Measurements from ENCODE around the gene PRDX5. TPM values are rescaled to one million over a fixed set of nuclear protein-coding genes. Genes with fewer than 3 reads are reported as not detected.
A peak's percentile ranks its signal among the peaks of the same experiment; 100 is the strongest.

The PRDX5 gene
- total and polyA plus RNA-seq, 9 of the 15 experiments (the other 6 are each of a cell fraction or from before 2014, with no cell fraction given): 40.8 to 327 (median 204) TPM

- peak; percentile 22; the same call in 1 of the 2 replicates for TF ChIP-seq PKNOX1 (IDR thresholded peaks at IDR 0.05)
- no peak for TF ChIP-seq ZNF217 (CRISPR knock-in tag; IDR thresholded peaks at IDR 0.05)
- peak; percentile 49 for TF ChIP-seq POLR2G (IDR thresholded peaks at IDR 0.05; ENCODE audit: low read depth, low read length)
- no peak for TF ChIP-seq ZNF609 (CRISPR knock-in tag; IDR thresholded peaks at IDR 0.05; ENCODE audit: borderline replicate concordance)
- TF ChIP-seq TRIM24 (IDR thresholded peaks at IDR 0.05): no peak
- peak in 1 of 2 experiments; percentile 40; a peak in 1 of 4 replicates for TF ChIP-seq SIN3A (IDR thresholded peaks at IDR 0.05; ENCODE audit: borderline replicate concordance in 2 of 2, control insufficient read depth in 1 of 2, low read depth in 2 of 2, low read length in 2 of 2)
- no peak for TF ChIP-seq ZEB2 (IDR thresholded peaks at IDR 0.05)
- no peak for TF ChIP-seq HNRNPL (IDR thresholded peaks at IDR 0.05; ENCODE audit: low read depth, low read length)
- TF ChIP-seq CTCFL (IDR thresholded peaks at IDR 0.05; ENCODE audit: borderline replicate concordance, insufficient read depth, low read depth, low read length, poor library complexity, severe bottlenecking): no peak
- TF ChIP-seq ZBTB7A (IDR thresholded peaks at IDR 0.05; ENCODE audit: borderline replicate concordance, control insufficient read depth, low read depth, low read length): peak; percentile 59; the same call in 1 of the 2 replicates
- TF ChIP-seq ZC3H4 (CRISPR knock-in tag; IDR thresholded peaks at IDR 0.05; ENCODE audit: borderline replicate concordance): no peak
- TF ChIP-seq ZNF197 (CRISPR knock-in tag; IDR thresholded peaks at IDR 0.05; ENCODE audit: low read depth): no peak
- no peak for TF ChIP-seq HNRNPUL1 (IDR thresholded peaks at IDR 0.05; ENCODE audit: low read length)
- TF ChIP-seq ELF4 (CRISPR knock-in tag; IDR thresholded peaks at IDR 0.05): no peak
- no peak for TF ChIP-seq FOXM1 (IDR thresholded peaks at IDR 0.05; ENCODE audit: low read depth)
- TF ChIP-seq FOXM1 (CRISPR knock-in tag; IDR thresholded peaks at IDR 0.05; ENCODE audit: low read depth): no peak
- TF ChIP-seq HEY1 (CRISPR knock-in tag; IDR thresholded peaks at IDR 0.05; ENCODE audit: borderline replicate concordance): no peak
These were observed 10.9 kb upstream of the PRDX5 start (continued) for GRCh38 chr11:64306876-64307622.
